Activated gamma-delta T cell (primary cell): Measurements from ENCODE around the gene SHOX.
"Not testable (repeated sequence)": the region's sequence is repeated elsewhere in the genome, so short reads cannot be mapped to it uniquely, and the experiment has no call there.

Source experiments
- DNase-seq: peaks from one replicate; lab custom pipeline; 2025; lab: John Stamatoyannopoulos, UW

The SHOX gene

DNA sequence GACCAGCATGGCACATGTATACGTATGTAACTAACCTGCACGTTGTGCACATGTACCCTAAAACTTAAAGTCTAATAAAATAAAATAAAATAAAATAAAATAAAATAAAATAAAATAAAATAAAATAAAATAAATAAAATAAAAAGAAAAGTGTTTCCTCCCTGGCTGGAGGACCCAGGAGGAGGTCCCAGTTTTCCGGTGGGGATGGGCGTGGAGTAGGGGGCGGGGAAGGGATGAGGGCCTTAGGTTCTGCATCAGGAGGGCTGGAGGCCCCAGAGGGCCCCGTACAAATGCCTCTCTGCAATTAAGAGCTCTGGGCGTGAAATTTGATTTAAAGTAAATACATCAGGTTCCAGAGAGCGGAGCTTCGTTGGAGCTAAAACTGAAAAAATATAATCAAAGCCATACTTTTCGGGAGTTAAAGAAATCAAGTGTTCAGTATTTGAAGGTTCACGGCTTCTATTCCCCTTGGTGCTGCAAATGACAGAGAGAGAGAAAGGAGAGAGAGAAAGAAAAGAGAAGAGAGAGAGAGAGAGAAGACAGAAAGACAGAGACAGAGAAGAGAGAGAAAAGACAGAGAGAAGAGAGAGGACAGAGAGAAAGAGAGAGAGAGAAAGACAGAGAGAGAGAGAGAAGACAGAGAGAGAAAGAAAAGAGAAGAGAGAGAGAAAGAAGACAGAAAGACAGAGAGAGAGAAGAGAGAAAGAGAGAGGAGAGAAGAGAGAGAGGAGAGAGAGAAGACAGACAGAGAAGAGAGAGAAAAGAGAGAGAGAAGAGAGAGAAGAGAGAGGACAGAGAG is 8.7 kb upstream of the SHOX start:
- no peak for DNase-seq

DNA sequence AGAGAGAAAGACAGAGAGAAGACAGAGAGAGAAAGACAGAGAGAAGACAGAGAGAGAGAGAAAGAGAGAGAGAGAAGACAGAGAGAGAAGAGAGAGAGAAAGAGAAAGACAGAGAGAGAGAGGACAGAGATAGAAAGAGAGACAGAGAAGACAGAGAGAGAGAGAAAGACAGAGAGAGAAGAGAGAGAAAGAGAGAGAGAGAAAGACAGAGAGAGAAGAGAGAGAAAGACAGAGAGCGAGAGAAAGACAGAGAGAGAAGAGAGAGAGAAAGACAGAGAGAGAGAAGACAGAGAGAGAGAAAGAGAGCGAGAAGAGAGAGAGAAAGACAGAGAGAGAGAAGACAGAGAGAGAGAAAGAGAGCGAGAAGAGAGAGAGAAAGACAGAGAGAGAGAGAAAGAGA is 7.8 kb upstream of the SHOX start:
- not testable (repeated sequence) for DNase-seq

DNA sequence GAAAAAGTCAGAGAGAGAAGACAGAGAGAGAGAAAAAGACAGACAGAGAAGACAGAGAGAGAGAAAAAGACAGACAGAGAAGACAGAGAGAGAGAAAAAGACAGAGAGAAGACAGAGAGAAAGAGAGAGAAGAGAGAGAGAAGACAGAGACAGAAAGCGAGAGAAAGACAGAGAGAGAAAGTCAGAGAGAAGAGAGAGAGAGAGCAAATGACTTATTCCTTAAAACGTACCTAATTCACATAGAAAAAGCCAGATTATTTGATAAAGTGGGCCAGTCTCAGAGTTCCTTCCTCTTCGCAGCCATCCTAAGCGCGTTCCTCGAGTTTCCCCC is 7.4 kb upstream of the SHOX start:
- no peak for DNase-seq

DNA sequence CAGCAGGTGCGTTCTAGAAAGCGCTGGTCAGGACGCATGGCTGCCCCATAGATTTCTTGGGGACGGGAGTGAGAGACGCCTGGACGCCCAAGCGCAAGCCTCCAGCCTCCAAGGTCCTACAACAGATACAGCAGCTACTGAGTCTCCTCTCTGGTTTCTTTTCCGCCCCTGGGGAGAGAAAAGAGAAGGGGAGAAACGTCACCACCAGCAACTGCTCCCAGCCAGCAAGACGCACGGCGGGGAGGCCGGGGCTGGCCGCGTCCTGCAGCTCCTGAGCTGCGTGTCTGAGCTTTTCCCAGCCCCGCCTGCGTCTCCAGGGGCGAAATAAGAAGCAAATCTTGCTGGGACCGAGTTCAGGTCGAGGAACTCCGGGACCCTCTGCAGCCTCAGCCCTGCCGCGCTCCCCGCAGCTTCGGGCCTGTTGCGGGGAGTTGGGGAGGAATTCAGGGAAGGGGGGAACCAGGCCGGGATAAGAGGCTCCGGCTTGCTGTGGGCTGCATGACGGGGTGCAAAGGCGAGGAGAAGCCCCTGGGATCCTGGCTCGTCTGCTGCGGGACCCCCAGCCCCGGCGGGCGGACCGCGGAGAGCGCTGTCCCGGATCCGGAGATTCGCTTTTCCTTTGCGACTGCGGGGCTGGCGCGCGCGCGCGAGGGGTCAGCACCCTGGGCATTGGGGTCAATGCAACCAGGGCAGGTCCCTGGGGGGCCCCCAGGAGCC is 6.8 kb upstream of the SHOX start:
- no peak for DNase-seq

DNA sequence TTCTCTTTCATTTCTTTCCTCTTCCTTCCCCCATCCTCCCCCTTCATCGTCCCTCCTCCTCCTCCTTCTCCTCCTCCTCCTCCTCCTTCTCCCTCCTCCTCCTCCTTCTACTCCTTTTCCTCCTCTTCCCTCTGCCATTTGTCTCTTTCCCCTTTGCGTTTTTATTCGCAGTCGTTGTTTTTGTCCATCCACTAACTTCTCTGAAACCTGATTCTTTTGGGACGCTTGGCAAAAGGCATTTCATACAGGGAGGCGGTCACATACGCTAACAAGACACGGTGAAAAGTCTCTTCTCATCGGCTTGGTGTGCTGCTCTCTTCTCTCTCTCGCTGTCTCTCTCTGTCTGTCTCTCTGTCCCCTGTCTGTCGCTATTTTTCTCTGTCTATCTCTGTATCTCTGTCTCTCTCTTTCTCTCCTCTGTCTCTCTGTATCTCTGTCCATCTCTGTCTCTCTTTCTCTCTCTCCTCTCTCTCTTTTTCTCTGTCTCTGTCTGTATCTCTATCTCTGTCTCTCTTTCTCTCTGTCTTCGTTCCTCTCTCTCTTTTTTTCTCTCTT is 5.4 kb upstream of the SHOX start:
- DNase-seq = no peak

DNA sequence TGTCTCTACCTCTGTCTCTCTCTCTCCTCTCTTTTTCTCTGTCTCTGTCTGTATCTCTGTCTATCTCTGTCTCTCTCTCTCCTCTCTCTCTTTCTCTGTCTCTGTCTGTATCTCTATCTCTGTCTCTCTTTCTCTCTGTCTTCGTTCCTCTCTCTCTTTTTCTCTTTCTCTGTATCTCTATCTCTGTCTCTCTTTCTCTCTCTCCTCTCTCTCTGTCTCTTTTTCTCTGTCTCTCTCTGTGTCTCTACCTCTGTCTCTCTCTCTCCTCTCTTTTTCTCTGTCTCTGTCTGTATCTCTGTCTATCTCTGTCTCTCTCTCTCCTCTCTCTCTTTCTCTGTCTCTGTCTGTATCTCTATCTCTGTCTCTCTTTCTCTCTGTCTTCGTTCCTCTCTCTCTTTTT is 4.5 kb upstream of the SHOX start:
- DNase-seq = not testable (repeated sequence)

DNA sequence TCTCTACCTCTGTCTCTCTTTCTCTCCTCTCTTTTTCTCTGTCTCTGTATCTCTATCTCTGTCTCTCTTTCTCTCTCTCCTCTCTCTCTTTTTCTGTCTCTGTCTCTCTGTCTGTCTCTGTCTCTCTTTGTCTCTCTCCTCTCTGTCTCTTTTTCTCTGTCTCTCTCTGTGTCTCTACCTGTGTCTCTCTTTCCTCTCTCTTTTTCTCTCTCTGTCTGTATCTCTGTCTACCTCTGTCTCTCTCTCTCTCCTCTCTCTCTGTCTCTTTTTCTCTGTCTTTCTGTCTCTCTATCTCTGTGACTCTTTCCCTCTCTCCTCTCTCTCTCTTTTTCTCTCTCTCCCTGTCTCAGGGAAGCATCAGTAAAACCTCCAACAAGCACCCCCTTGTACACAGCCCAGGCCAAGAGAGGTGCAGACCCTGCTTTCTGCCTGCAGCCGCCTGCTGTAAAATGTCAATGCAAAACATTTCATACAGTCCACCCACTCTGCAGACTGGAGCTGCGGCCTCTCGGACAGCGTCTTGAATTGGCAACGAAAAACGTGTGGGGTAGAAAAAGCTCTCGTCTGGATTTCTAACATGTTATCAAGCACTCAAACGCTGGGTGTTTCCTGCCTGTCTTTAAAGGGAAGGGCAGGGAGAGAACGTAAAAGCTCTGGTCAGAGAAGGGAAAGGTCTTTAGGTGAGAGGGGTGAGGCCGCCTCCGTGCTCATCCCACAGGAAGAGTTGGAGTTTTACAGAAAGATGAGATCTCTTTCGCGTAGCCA is 3.7 kb upstream of the SHOX start:
- no peak for DNase-seq

DNA sequence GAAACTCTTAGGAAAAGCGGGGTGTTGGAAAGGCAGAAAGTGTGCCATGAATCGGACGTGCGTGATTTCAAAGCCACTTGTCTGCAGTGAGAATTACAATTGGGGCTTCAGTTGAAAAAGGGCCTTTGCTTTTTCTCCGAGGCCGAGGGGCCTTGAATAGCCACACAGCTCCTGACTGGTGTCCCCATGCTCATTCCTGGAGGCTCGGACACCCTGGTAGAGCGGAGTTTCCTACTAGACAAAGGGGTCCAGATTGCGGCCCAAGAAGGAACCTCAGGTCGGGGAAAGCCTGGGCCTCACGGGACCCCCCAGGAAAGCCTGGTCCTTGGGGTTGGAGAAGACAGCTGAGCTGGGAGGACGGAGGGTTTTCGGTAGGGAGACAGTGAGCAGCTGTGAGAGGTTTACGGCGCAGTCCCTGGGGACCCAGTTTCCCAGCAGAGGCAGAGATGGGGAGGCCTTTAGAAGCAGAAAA is 3.0 kb upstream of the SHOX start:
- DNase-seq = no peak

DNA sequence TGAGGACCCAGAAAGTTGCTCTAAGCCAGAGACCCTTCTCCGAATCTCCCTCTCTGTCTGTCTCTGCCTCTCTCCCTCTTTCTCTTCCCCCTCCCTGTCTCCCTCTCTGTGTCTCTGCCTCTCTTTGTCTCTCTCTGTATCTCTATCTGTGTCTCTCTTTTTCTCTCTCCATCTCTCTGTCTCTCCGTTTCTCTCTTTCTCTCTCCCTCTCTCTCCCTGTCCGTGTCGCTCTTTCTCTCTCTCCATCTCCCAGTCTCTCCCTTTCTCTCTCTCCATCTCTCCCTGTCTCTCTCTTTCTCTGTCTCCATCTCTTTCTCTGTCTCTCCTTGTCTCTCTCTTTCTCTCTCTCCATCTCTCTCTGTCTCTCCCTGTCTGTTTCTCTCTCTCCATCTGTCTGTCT is 2.6 kb upstream of the SHOX start:
- no peak for DNase-seq

DNA sequence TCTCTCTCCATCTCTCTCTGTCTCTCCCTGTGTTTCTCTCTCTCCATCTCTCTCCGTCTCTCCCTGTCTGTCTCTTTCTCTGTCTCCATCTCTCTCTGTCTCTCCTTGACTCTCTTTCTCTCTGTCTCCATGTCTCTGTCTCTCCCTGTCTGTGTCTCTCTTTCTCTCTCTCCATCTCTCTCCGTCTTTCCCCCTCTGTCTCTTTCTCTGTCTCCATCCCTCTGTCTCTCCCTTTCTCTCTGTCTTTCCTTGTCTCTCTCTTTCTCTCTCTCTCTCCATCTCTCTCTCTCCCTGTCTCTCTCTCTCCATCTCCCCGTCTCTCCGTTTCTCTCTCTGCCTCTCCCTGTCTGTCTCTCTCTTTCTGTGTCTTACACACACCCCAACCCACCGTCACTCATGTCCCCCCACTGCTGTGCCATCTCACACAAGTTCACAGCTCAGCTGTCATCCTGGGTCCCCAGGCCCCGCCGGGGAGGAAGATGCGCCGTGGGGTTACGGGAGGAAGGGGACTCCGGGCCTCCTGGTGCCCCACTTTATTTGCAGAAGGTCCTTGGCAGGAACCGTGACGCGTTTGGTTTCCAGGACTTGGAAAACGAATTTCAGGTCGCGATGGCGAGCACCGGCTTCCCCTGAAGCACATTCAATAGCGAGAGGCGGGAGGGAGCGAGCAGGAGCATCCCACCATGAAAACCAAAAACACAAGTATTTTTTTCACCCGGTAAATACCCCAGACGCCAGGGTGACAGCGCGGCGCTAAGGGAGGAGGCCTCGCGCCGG is 1.2 kb upstream of the SHOX start:
- DNase-seq = no peak

DNA sequence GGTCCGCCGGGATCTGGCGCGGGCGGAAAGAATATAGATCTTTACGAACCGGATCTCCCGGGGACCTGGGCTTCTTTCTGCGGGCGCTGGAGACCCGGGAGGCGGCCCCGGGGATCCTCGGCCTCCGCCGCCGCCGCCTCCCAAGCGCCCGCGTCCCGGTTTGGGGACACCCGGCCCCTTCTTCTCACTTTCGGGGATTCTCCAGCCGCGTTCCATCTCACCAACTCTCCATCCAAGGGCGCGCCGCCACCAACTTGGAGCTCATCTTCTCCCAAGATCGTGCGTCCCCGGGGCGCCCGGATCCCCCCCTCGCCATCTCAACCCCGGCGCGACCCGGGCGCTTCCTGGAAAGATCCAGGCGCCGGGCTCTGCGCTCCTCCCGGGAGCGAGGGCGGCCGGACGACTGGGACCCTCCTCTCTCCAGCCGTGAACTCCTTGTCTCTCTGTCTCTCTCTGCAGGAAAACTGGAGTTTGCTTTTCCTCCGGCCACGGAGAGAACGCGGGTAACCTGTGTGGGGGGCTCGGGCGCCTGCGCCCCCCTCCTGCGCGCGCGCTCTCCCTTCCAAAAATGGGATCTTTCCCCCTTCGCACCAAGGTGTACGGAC is 482 bp upstream of the SHOX start:
- DNase-seq = no peak

DNA sequence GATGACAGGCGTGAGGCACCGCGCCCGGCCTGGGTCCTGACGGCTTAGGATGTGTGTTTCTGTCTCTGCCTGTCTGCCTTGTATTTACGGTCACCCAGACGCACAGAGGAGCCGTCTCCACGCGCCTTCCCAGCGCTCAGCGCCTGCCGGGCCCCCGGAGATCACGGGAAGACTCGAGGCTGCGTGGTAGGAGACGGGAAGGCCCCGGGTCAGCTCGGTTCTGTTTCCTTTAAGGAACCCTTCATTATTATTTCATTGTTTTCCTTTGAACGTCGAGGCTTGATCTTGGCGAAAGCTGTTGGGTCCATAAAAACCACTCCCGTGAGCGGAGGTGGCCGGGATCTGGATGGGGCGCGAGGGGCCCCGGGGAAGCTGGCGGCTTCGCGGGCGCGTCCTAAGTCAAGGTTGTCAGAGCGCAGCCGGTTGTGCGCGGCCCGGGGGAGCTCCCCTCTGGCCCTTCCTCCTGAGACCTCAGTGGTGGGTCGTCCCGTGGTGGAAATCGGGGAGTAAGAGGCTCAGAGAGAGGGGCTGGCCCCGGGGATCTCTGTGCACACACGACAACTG is 1.3 kb downstream of the SHOX start:
- DNase-seq = no peak

DNA sequence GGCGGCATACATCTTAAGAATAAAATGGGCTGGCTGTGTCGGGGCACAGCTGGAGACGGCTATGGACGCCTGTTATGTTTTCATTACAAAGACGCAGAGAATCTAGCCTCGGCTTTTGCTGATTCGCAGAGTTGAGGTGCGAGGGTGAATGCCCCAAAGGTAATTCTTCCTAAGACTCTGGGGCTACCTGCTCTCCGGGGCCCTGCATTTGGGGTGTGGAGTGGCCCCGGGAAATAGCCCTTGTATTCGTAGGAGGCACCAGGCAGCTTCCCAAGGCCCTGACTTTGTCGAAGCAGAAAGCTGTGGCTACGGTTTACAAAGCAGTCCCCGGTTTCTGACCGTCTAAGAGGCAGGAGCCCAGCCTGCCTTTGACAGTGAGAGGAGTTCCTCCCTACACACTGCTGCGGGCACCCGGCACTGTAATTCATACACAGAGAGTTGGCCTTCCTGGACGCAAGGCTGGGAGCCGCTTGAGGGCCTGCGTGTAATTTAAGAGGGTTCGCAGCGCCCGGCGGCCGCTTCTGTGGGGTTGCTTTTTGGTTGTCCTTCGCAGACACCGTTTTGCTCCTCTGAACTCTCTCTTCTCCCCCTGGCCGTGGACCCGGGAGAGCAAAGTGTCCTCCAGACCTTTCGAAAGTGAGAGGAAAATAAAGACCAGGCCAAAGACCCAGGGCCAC is 1.9 kb downstream of the SHOX start:
- DNase-seq = no peak

DNA sequence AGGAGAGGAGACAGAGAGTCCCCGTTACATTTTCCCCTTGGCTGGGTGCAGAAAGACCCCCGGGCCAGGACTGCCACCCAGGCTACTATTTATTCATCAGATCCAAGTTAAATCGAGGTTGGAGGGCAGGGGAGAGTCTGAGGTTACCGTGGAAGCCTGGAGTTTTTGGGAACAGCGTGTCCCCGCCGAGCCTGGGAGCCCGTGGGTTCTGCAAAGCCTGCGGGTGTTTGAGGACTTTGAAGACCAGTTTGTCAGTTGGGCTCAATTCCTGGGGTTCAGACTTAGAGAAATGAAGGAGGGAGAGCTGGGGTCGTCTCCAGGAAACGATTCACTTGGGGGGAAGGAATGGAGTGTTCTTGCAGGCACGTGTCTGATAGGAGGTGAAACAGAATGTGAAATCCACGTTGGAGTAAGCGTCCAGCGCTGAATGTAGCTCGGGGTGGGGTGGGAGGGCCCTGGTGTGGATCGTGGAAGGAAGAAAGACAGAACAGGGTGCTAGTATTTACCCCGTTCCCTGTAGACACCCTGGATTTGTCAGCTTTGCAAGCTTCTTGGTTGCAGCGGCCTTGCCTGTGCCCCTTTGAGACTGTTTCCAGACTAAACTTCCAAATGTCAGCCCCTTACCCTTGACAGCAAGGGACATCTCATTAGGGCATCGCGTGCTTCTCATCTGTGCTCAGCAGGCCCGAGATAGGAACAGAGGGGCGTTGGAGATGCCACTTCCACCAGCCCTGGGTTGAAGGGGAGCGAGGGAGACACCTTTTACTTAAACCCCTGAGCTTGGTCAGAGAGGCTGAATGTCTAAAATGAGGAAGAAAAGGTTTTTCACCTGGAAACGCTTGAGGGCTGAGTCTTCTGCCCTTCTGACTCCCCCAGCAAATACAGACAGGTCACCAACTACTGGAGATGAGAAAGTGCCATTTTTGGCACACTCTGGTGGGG is 2.7 kb downstream of the SHOX start:
- DNase-seq = no peak

DNA sequence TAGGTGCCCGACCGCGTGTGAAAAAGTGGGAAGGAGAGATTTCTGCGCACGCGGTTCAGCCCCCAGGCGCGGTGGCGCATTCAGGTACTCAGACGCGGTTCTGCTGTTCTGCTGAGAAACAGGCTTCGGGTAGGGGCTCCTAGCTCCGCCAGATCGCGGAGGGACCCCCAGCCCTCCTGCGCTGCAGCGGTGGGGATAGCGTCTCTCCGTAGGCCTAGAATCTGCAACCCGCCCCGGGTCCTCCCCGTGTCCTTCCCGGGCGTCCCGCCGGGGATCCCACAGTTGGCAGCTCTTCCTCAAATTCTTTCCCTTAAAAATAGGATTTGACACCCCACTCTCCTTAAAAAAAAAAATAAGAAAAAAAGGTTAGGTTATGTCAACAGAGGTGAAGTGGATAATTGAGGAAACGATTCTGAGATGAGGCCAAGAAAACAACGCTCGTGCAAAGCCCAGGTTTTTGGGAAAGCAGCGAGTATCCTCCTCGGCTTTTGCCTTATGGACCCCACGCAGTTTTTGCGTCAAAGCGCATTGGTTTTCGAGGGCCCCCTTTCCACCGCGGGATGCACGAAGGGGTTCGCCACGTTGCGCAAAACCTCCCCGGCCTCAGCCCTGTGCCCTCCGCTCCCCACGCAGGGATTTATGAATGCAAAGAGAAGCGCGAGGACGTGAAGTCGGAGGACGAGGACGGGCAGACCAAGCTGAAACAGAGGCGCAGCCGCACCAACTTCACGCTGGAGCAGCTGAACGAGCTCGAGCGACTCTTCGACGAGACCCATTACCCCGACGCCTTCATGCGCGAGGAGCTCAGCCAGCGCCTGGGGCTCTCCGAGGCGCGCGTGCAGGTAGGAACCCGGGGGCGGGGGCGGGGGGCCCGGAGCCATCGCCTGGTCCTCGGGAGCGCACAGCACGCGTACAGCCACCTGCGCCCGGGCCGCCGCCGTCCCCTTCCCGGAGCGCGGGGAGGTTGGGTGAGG is 3.7 kb downstream of the SHOX start:
- DNase-seq = no peak

DNA sequence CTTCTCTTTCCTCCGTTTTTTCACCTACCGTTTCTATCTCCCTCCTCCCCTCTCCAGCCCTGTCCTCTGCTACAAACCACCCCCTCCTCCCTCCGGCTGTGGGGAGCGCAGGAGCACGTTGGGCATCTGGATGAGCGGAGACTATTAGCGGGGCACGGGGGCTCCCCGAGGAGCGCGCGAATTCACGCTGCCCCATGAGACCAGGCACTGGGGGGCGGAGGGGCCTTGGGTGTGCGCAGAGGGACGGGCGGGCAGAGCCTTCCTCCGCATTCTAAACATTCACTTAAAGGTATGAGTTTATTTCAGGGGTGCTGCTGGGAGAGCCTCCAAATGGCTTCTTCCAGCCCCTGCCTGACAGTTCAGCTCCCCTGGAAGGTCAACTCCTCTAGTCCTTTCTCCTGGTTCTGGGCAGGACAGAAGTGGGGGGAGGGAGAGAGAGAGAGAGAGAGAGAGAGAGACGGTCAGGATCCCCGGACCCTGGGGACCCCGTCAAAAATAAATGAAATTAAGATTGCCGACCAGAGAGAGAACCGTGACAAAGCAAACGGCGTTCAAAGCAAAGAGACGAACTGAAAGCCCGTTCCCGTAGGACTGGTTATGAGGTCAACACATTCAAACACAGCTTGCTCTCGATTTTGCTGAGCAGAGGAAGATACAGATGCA is 5.0 kb downstream of the SHOX start:
- DNase-seq = no peak

DNA sequence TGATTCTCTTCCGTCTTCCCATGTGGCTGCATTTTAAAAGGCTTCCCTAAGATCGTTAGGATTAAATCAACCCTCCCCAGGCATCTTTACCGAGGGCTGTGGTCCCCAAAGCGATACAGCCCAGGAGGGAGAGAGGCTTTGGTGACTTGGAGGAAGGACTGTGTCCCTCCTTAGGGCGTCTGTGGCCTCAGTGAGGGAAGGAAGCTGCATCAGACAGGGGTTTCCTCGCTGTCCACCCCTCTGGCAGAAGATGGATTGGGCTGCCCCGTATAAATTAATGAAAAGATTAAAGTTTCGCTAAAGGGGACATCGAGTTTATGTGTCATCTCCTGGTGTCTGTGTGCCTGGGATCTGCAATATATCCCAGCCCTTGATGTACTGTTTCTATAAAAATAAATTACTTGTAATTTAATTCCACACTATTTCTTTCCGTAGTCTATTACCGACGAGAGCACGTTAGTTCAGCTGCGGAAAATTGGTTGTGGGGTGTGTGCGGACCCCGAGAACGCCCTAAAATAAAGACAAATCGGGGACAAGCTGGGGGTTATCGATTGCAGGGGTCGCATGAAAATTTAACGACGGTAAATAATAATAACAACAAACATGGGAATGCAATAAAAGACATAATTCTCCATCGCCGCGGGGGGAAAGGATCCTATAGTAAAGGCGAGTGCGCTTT is 6.5 kb downstream of the SHOX start:
- DNase-seq = no peak
